ENCODE results near the gene IL23A. TPM values are rescaled to one million over a fixed set of nuclear protein-coding genes. Genes with fewer than 3 reads are reported as not detected.
A peak's percentile ranks its signal among the peaks of the same experiment; 100 is the strongest.
"Not testable (repeated sequence)": the region's sequence is repeated elsewhere in the genome, so short reads cannot be mapped to it uniquely, and the experiment has no call there.

IL23A gene
- total and polyA plus RNA-seq, 2 experiments from 2014 or later = 2.5 to 8.0 TPM

GRCh38 chr12:56335527-56335926 lies 3.2 kb upstream of the IL23A start:
- H2AFZ ChIP-seq; H3K4me3 ChIP-seq; H3K36me3 Mint-ChIP-seq (ENCODE audit: low read depth); H3K79me2 ChIP-seq (replicated peaks; ENCODE audit: insufficient read depth); H4K20me1 ChIP-seq (replicated peaks; ENCODE audit: insufficient read depth); DNase-seq (ENCODE audit: low spot score); H3K4me3 Mint-ChIP-seq; H3K27me3 ChIP-seq (ENCODE audit: insufficient read depth); H3K36me3 ChIP-seq (ENCODE audit: insufficient read depth); H3K27ac Mint-ChIP-seq; H3K4me2 ChIP-seq; H3K27ac ChIP-seq (ENCODE audit: low read depth); H3K9me3 Mint-ChIP-seq; ATAC-seq: not testable (repeated sequence)
- Histone ChIP-seq H3F3A (replicated peaks; ENCODE audit: low read depth) (peaks cover 22% of the 10 kb centered on the region; the same call in 1 of the 2 replicates), H3K4me1 (ENCODE audit: insufficient read depth) (peaks cover 33% of the 10 kb centered on the region), H3K9me2 (ENCODE audit: insufficient read depth) (peaks cover 19% of the 10 kb centered on the region)
- Mint-ChIP-seq H3K4me1 (peaks cover 42% of the 10 kb centered on the region), H3K27me3 (ENCODE audit: insufficient read depth, low read depth, poor library complexity) (peaks cover 12% of the 10 kb centered on the region)

GRCh38 chr12:56336361-56337167 lies 2.1 kb upstream of the IL23A start:
- Histone ChIP-seq H3K27ac (ENCODE audit: low read depth) (no peak overlapping the region; the same call in 1 of the 2 replicates), H3K4me1 (ENCODE audit: insufficient read depth) (peaks cover 33% of the 10 kb centered on the region), H3K9me2 (ENCODE audit: insufficient read depth) (peaks cover 19% of the 10 kb centered on the region), H4K20me1 (replicated peaks; ENCODE audit: insufficient read depth) (no peaks in the 10 kb centered on the region), H3K27me3 (ENCODE audit: insufficient read depth) (no peaks in the 10 kb centered on the region), H3K4me2 (no peak overlapping the region), H3F3A (replicated peaks; ENCODE audit: low read depth) (peaks cover 22% of the 10 kb centered on the region; the same call in 1 of the 2 replicates), H2AFZ (no peak overlapping the region), H3K4me3 (no peak overlapping the region), H3K79me2 (replicated peaks; ENCODE audit: insufficient read depth) (peaks cover 5% of the 10 kb centered on the region; the same call in 1 of the 2 replicates), H3K36me3 (ENCODE audit: insufficient read depth) (no peaks in the 10 kb centered on the region)
- TF ChIP-seq POLR2AphosphoS5 (IDR thresholded peaks at IDR 0.05; ENCODE audit: low read depth) = no peak
- no peak for TF ChIP-seq CTCF (conservative IDR thresholded peaks at IDR 0.05; ENCODE audit: low read depth in 2 of 2)
- TF ChIP-seq NANOG (IDR thresholded peaks at IDR 0.05; ENCODE audit: borderline replicate concordance) = no peak
- no peak for TF ChIP-seq ZNF462 (CRISPR knock-in tag; IDR thresholded peaks at IDR 0.05)
- no peak for TF ChIP-seq ZNF331 (CRISPR knock-in tag; IDR thresholded peaks at IDR 0.05; ENCODE audit: low read depth)
- no peak for TF ChIP-seq JUNB (IDR thresholded peaks at IDR 0.05; ENCODE audit: unreplicated experiment)
- H3K36me3 Mint-ChIP-seq (ENCODE audit: low read depth) = no peaks in the 10 kb centered on the region
- H3K4me1 Mint-ChIP-seq = peaks cover 42% of the 10 kb centered on the region
- peaks cover 12% of the 10 kb centered on the region for H3K27me3 Mint-ChIP-seq (ENCODE audit: insufficient read depth, low read depth, poor library complexity)
- DNase-seq (ENCODE audit: low spot score) = peak; percentile 8
- H3K4me3 Mint-ChIP-seq = no peak overlapping the region
- H3K27ac Mint-ChIP-seq = peak overlapping the region; percentile 33; the same call in 1 of the 2 replicates
- H3K9me3 Mint-ChIP-seq = no peaks in the 10 kb centered on the region
- no peak for ATAC-seq
